H1 (cell line): ENCODE data around the gene TPO. TPM values are rescaled to one million over a fixed set of nuclear protein-coding genes. Genes with fewer than 3 reads are reported as not detected.
"Not testable (repeated sequence)": the region's sequence is repeated elsewhere in the genome, so short reads cannot be mapped to it uniquely, and the experiment has no call there.

Experiments used
- CTCF ChIA-PET: fragments of 300-600 bp; sonication (Branson Sonifier 250); formaldehyde crosslinking; loops from one replicate; lab custom pipeline; 2021; ENCODE audit not compliant: partially characterized antibody; lab: Charles Lee
- POLR2A ChIA-PET: fragments of 300-600 bp; sonication (Branson Sonifier 250); formaldehyde crosslinking; loops from one replicate; lab custom pipeline; 2021; ENCODE audit warnings: inconsistent platforms; ENCODE audit not compliant: partially characterized antibody; lab: Charles Lee
- DNase-seq, 2 experiments: peaks; one replicate each; pipeline versions ENCODE4 v3.0.0 to v3.0.0-alpha.2; 2010 to 2022; ENCODE audit warnings: low spot score in 2 of 2, low read depth in 1 of 2, mixed read lengths in 1 of 2
- FAIRE-seq: peaks from 2 replicates; lab custom pipeline; 2011; peaks lifted over from hg19 to GRCh38; lab: Jason Lieb, UNC
- H2AFZ ChIP-seq: 2 replicates; pipeline ENCODE4 v1.8.1; 2012; ENCODE audit warnings: low read length, inconsistent platforms
- H2AK5ac ChIP-seq: 2 replicates; pipeline ENCODE4 v1.6.1; 2013; ENCODE audit warnings: low read depth, low read length
- H2BK120ac ChIP-seq: replicated peaks from 2 replicates; pipeline ENCODE3; 2013; ENCODE audit warnings: low read depth, low read length, inconsistent platforms
- H2BK12ac ChIP-seq: 2 replicates; pipeline ENCODE4 v1.6.1; 2013; ENCODE audit warnings: low read depth, low read length
- H2BK15ac ChIP-seq: 2 replicates; pipeline ENCODE4 v1.6.1; 2013; ENCODE audit warnings: low read length
- H2BK20ac ChIP-seq: 2 replicates; pipeline ENCODE4 v1.6.1; 2013; ENCODE audit warnings: low read length
- H2BK5ac ChIP-seq: 2 replicates; pipeline ENCODE4 v1.6.1; 2013; ENCODE audit warnings: low read depth, low read length
- H3K14ac ChIP-seq: 2 replicates; pipeline ENCODE4 v1.6.1; 2013; ENCODE audit warnings: inconsistent platforms; ENCODE audit not compliant: insufficient read length
- H3K18ac ChIP-seq: 2 replicates; pipeline ENCODE4 v1.6.1; 2013; ENCODE audit warnings: low read length; ENCODE audit errors: extremely low read depth
- H3K23ac ChIP-seq: 2 replicates; pipeline ENCODE4 v1.6.1; 2013; ENCODE audit warnings: inconsistent platforms; ENCODE audit not compliant: insufficient read length
- H3K23me2 ChIP-seq: 2 replicates; pipeline ENCODE4 v1.6.1; 2013; ENCODE audit warnings: low read depth, low read length
- H3K27ac ChIP-seq: 2 replicates; pipeline ENCODE4 v1.6.1; 2011; ENCODE audit warnings: low read depth, low read length, inconsistent platforms
- H3K27me3 ChIP-seq, 4 experiments: replicated peaks in 1 of 4; 1 replicate in 1 of 4; 2 replicates in 3 of 4; pipeline versions ENCODE4 v1.6.1 to v1.8.1; 2011 to 2013; ENCODE audit warnings: low read length in 3 of 4, mild to moderate bottlenecking in 3 of 4, inconsistent platforms in 2 of 4, mixed read lengths in 2 of 4, moderate library complexity in 1 of 4; ENCODE audit not compliant: control insufficient read depth in 3 of 4, insufficient read depth in 3 of 4; ENCODE audit errors: extremely low read depth in 1 of 4
- H3K36me3 ChIP-seq, 4 experiments: 2 replicates each; pipeline versions ENCODE4 v1.6.1 to v1.8.1; 2011 to 2013; ENCODE audit warnings: mild to moderate bottlenecking in 4 of 4, low read length in 3 of 4, moderate library complexity in 2 of 4, control low read depth in 1 of 4, inconsistent platforms in 1 of 4; ENCODE audit not compliant: insufficient read depth in 4 of 4, control insufficient read depth in 2 of 4
- H3K4ac ChIP-seq: replicated peaks from 2 replicates; pipeline ENCODE3; 2013; ENCODE audit warnings: low read length, low read depth, mixed read lengths, inconsistent platforms; ENCODE audit not compliant: insufficient read length
- H3K4me1 ChIP-seq, 4 experiments: replicated peaks in 1 of 4; 1 replicate in 1 of 4; 2 replicates in 3 of 4; pipeline versions ENCODE4 v1.6.1 to v1.8.1; 2011 to 2013; ENCODE audit warnings: low read length in 3 of 4, inconsistent platforms in 2 of 4, mixed read lengths in 1 of 4; ENCODE audit not compliant: insufficient read depth in 4 of 4, control insufficient read depth in 3 of 4
- H3K4me2 ChIP-seq, 2 experiments: 2 replicates each; pipeline versions ENCODE4 v1.6.1 to v1.8.1; 2011 to 2013; ENCODE audit warnings: low read depth in 2 of 2, low read length in 2 of 2, control low read depth in 1 of 2, inconsistent platforms in 1 of 2, mild to moderate bottlenecking in 1 of 2; ENCODE audit not compliant: insufficient read depth in 1 of 2
- H3K4me3 ChIP-seq, 4 experiments: fragments of 200-600, 300-600 bp in 1 of 4; sonication (generic), shearing (Covaris generic), sonication (Bioruptor Twin) in 1 of 4; 2 replicates each; pipeline versions ENCODE4 v1.5.1 to v1.8.1; 2011 to 2016; ENCODE audit warnings: low read length in 4 of 4, low read depth in 3 of 4, control low read depth in 2 of 4, inconsistent platforms in 2 of 4, mild to moderate bottlenecking in 2 of 4, mixed read lengths in 1 of 4, moderate library complexity in 1 of 4; ENCODE audit not compliant: insufficient read depth in 2 of 4; ENCODE audit errors: extremely low read depth in 1 of 4
- H3K56ac ChIP-seq: replicated peaks from 2 replicates; pipeline ENCODE3; 2013; ENCODE audit warnings: low read depth, mild to moderate bottlenecking, mixed read lengths, low read length, inconsistent platforms; ENCODE audit not compliant: insufficient read length
- H3K79me1 ChIP-seq: 2 replicates; pipeline ENCODE4 v1.6.1; 2013; ENCODE audit warnings: low read depth, low read length, control low read depth
- H3K79me2 ChIP-seq, 2 experiments: 2 replicates each; pipeline versions ENCODE4 v1.6.1 to v1.8.1; 2012 to 2013; ENCODE audit warnings: low read length in 2 of 2, mild to moderate bottlenecking in 2 of 2, inconsistent platforms in 1 of 2; ENCODE audit not compliant: insufficient read depth in 2 of 2, control insufficient read depth in 1 of 2
- H3K9ac ChIP-seq, 4 experiments: replicated peaks in 1 of 4; 1 replicate in 1 of 4; 2 replicates in 3 of 4; pipeline versions ENCODE4 v1.6.1 to v1.8.1; 2011 to 2013; ENCODE audit warnings: low read depth in 3 of 4, low read length in 3 of 4, control low read depth in 2 of 4, mild to moderate bottlenecking in 2 of 4, moderate library complexity in 2 of 4, inconsistent platforms in 1 of 4; ENCODE audit errors: extremely low read depth in 1 of 4
- H3K9me3 ChIP-seq, 2 experiments: 2 replicates each; pipeline versions ENCODE4 v1.6.1 to v1.8.1; 2012 to 2013; ENCODE audit warnings: mild to moderate bottlenecking in 2 of 2, moderate library complexity in 2 of 2, control low read depth in 1 of 2, inconsistent platforms in 1 of 2, low read depth in 1 of 2, low read length in 1 of 2, mixed read lengths in 1 of 2; ENCODE audit not compliant: insufficient read depth in 2 of 2
- H4K20me1 ChIP-seq, 2 experiments: replicated peaks in 1 of 2; 2 replicates each; pipeline versions ENCODE3 to v1.8.1; 2011 to 2013; ENCODE audit warnings: inconsistent platforms in 2 of 2, low read length in 2 of 2, mild to moderate bottlenecking in 1 of 2; ENCODE audit not compliant: insufficient read depth in 2 of 2, control insufficient read depth in 1 of 2
- H4K5ac ChIP-seq: 2 replicates; pipeline ENCODE4 v1.6.1; 2013; ENCODE audit warnings: low read length, low read depth, mixed read lengths, inconsistent platforms; ENCODE audit not compliant: insufficient read length
- H4K8ac ChIP-seq: 2 replicates; pipeline ENCODE4 v1.8.0; 2013; ENCODE audit warnings: mild to moderate bottlenecking, moderate library complexity, low read length, inconsistent platforms; ENCODE audit not compliant: insufficient read depth; ENCODE audit errors: extremely low read depth
- H4K91ac ChIP-seq: replicated peaks from 2 replicates; pipeline ENCODE3; 2013; ENCODE audit warnings: low read length, mixed read lengths, inconsistent platforms; ENCODE audit not compliant: insufficient read length
- PHF8 ChIP-seq: fragments of 200-600 bp; sonication (generic); conservative IDR thresholded peaks from 2 replicates; pipeline ENCODE4 v1.7.1; 2012; ENCODE audit warnings: low read depth, mild to moderate bottlenecking, inconsistent platforms, low read length, moderate library complexity
- WGBS, 2 experiments: shearing (Covaris generic) in 1 of 2; methylation state at CpG; one replicate each; pipeline versions ENCODE4 v1.1.6 to v1.1.7; 2013 to 2015; ENCODE audit warnings: low lambda C conversion rate in 2 of 2, mixed read lengths in 2 of 2, inconsistent platforms in 1 of 2, low coverage in 1 of 2, missing lambda C conversion rate in 1 of 2; ENCODE audit not compliant: insufficient replicate concordance in 2 of 2, insufficient coverage in 1 of 2, insufficient read length in 1 of 2; ENCODE audit errors: extremely low coverage in 1 of 2, missing lambda C conversion rate in 1 of 2; 5-methylcytosine and 5-hydroxymethylcytosine counted together
- polyA plus RNA-seq, 7 experiments: library from polyadenylated mRNA; depleted of rRNA in 3 of 7; stranded (reverse) in 5 of 7; unstranded in 2 of 7; fragments of >200 nt in 5 of 7; fragments of 200-250 nt in 2 of 7; gene quantifications; 1 replicate in 5 of 7; 2 replicates in 1 of 7; 4 replicates in 1 of 7; pipeline versions ENCODE4 v1.2.1 to v1.2.3, GENCODE V29; 2011 to 2013; ENCODE audit warnings: missing spikeins in 2 of 7, mixed read lengths in 2 of 7
- total RNA-seq: library from RNA; stranded (reverse); fragmentation: NEBNext Ultra II Directional; extraction: Animal tissue kit (Norgen Biotek cat#: 25700); gene quantifications from 2 replicates; pipeline ENCODE4 v1.2.1, GENCODE V29; 2021

The TPO gene
- total and polyA plus RNA-seq, 2 of the 8 experiments (the other 6 are each of a cell fraction or from before 2014, with no cell fraction given): not detected

DNA sequence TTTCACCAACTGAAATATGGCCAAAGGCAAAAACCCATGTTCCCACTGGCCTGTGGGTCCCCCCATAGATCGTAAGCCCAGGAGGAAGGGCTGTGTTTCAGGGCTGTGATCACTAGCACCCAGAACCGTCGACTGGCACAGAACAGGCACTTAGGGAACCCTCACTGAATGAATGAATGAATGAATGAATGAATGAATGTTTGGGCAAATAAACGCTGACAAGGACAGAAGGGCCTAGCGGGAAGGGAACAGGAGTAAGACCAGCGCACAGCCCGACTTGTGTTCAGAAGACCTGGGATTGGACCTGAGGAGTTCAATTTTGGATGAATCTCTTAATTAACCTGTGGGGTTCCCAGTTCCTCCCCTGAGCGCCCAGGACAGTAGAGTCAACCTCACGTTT is 76.2 kb downstream of the TPO start (continued):
- no peak for TF ChIP-seq PHF8
- TF ChIP-seq, all 59 proteins: peak for 0

DNA sequence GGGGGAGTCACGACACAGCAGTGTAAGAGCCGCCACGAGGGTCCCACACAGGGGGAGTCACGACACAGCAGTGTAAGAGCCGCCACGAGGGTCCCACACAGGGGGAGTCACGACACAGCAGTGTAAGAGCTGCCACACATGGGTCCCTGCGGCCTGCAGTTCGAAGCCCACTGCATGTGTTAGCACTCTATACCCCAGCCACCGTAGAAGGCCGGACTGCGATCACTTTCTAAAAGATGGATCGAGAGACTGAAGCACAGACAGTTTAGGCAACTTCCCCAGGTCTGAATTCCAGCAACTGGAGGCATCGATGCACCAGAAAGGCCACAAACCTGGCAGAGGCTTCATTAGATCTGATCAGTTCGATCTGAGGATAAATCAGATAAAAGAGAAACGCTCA is 77.1 kb downstream of the TPO start:
- not testable (repeated sequence) for FAIRE-seq, H4K8ac ChIP-seq, H3K18ac ChIP-seq

More for the DNA sequence above, 77.1 kb downstream of the TPO start:
- H3K4me3 ChIP-seq, H2BK12ac ChIP-seq, H2BK120ac ChIP-seq, H3K56ac ChIP-seq, H3K79me1 ChIP-seq, H4K91ac ChIP-seq, H2AK5ac ChIP-seq, POLR2A ChIA-PET, H3K23ac ChIP-seq, H2BK20ac ChIP-seq, H3K14ac ChIP-seq, H3K9ac ChIP-seq, H2AFZ ChIP-seq, H2BK15ac ChIP-seq, H3K79me2 ChIP-seq, H3K23me2 ChIP-seq, H3K36me3 ChIP-seq, H3K27me3 ChIP-seq, H3K4me2 ChIP-seq, H4K5ac ChIP-seq, H3K27ac ChIP-seq, H2BK5ac ChIP-seq, H3K9me3 ChIP-seq, H3K4me1 ChIP-seq, H3K4ac ChIP-seq, H4K20me1 ChIP-seq: not testable (repeated sequence)
- peak in 1 of 2 experiments; percentile 39 for DNase-seq
- CTCF ChIA-PET: interaction anchor here (1.8 kb wide), 1 partner anchor 55 kb away, joined by 5 read pairs; no protein-coding TSS in a partner anchor
- 97% methylated on average over 16 of the region's 16 CpGs; no CpG with 5 or more reads in 1 of the 2 experiments for WGBS, 2 experiments
